Islet precursor cell (in vitro differentiated cells): Measurements from ENCODE around the gene HOXC5.

Source experiments
- DNase-seq: peaks from one replicate; pipeline ENCODE4 v3.0.0-alpha.2; 2018

The HOXC5 gene

DNA sequence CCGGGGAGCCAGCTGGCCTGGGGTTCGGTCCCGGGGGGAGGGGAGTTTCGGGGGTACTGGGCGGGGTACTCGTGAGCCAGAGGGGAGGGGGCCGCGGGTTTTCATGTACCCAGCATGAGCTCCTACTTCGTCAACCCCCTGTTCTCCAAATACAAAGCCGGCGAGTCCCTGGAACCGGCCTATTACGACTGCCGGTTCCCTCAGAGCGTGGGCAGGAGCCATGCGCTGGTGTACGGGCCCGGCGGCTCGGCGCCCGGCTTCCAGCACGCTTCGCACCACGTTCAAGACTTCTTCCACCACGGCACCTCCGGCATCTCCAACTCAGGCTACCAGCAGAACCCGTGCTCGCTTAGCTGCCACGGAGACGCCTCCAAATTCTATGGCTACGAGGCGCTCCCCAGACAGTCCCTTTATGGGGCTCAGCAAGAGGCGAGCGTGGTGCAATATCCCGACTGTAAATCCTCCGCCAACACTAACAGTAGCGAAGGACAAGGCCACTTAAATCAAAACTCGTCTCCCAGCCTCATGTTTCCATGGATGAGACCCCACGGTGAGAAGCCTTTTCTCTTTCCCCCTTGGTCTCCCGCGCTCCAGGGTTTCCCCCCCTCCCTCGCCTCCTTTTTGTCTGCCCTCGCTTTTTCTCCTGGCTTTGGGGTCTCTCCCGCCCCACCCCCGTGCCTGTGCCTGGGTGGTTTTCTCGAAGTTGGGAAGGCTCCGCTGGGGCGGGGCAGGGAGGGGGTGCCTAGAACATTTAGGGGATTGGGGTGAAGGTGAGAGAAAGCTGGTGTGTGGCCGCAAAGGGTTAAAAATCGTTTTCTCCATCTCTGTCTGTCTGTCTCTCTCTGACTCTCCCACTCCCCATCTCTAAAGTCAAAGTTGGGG lies 23.4 kb upstream of the HOXC5 start:
- DNase-seq, result no peak

DNA sequence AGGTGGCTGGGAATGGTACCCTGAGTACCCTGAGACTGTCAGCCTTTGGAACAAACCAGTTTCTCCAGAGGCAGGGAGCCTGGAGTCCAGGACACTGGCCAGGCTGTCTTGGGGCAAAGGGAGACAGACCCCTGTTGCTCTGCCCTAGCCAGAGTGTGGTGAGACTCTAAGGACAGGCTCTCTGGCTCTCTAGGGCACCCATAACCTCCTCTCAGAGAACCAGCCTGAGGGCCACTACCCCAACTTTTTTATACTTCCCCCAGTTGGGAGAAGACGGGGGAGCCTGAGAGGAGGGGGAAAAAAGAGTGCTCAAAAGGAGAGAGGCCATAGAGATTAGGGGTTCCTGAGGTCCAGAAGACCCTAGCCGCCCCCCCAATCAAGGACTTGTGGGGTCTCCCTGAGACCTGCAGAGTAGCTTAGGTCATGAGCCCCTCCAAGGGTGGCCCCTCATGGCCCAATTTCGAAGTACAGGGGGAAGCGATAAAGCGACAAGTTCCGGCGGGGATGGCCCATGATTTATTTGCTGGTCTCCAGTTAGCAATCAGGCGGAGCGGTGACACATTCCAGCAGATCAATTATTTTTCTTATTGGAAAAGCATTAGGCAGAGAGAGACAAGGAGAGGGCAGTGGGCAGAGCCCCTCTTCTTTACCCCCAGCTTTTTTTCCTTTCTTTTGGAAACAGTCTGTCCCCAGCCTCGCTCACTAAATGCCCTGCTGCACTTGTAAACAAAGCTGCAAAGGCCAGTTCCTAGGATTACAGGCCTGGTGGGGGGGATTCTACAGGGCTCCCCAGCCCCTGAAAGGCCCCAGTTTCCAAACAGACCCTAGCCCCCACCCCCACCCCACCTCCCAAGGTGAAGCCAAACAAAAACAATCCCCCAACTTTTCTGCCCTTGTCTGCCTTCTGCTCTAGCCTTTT lies 22.5 kb upstream of the HOXC5 start:
- DNase-seq, result no peak

DNA sequence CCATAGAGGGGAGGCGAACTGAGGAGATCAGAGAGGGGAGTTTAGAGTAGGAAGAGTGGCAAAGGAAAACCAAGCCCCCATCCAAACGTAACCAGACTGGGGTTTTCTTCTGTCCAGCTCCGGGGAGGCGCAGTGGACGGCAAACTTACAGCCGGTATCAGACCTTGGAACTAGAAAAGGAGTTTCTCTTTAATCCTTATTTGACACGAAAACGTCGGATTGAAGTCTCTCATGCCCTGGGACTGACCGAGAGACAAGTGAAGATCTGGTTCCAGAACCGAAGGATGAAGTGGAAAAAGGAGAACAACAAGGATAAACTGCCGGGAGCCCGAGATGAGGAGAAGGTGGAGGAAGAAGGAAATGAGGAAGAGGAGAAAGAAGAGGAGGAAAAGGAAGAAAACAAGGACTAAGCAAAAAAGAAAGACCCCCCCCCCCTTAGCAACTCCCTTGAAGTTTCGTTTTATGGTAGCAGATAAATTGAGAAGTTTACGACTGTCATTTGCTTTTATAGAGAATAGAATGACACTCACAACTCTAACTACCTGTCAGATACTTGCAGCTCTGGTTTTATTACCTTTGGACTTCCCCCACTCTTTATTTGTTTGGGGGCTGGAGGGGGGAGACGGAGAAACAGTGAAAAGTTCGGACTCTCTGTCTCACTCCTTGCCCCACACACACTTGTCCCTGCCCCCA lies 21.7 kb upstream of the HOXC5 start:
- no peak for DNase-seq

DNA sequence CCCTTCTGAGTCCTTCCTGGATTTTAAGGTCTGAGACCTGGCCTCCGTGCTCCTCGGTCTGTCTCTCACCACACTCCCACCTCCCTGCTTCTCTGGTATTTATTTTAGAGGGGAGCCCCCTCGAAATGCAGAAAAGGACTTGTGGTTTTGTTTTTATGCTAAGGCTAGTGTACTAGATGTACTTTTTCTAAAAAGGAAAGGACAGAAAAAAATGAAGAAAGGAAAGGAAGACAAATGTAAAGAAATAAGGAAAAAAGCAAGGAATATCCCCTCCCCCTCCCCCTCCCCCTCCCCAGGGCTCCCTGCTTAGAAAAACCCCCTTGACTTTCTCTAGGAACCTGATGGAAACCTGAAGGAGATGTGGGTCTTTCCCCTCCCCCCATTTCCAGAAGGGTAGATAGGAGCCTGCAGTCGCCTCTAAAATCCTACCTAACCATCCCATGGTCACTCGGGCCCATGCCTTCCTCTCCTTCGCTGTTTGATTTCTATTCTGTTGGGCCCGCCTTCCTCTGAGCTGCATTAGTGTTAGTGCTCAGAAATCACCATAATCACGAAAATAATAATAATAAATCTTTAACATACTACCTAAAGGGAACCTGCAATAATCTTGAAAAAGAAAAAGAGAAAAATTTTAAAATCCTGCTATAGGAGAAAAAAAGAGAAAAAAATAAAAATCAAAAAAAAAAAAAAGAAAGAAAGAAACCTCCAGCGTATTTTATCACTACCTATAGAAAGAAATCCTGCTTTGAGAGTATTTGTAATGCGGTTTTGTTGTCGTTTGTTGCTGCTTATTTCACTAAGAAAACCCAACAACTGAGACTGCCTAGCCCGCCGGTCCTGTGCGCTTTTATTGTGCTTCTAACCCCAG lies 21.0 kb upstream of the HOXC5 start:
- DNase-seq, result no peak

DNA sequence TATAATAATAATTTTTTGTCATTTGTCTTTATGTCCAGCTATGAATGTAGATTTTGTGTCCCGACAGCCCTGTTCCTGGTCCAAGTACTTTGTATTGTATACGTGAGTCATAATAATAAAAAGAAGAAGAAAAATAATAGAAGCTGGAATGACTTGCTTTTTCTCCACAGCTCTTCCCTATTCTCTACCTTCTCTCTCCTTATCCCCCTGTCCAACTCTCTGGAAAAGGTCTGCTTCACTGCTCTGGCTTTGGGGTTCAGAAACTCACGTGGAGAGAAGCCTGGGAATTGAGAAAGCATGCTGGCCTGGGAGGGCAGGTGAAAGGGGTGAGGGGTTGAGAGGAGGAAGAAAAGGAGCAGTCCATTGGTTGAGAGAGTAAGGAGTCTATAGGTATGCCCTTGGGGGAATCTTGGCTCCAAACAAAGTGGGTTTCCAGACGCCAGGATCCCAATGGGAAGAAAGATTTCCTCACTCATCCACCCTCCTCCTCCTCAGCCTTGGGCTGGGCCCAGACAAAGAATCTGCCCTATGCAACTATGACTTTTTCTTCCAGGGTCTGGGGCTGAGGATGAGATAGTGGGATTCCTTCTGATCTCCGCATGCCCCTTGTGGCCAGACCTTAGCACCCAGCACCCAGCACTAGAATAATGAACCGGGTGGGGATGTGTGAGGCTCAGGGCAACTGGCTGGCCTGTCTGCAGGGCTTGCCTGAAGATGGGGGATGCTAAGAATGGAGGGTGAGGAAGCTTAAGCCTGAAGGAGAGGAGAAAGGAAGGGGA lies 20.0 kb upstream of the HOXC5 start:
- no peak for DNase-seq

DNA sequence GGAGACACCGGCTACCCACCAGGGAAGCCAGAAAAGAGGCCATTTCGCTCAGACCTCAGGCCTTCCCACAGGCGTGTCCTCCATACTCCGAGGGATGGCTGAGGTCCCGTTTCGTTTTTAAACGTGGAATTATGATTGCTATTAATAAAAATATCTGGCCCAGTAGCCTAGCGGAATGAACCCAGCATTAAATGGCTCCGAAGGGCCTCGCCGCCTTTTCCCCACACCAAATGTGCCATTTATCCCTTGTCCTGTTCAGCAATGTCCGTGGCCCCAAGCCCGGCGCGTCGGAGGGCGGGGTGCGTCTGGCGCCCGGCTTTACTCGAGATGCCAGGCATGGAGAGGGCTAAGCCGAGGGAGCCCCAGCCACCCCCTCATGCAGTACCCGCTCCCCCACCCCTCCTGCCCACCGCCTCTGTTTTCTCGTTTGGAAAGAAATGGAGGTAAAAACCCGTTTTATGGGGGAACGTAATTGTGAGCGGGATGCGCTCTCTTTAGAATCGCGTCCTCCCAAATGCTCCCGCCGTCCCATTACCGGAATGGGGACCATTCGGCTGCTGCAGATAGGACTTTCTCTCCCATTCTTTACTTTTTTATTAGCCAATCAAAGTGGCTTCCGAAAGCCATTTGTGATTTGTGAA lies 18.4 kb upstream of the HOXC5 start:
- no peak for DNase-seq

DNA sequence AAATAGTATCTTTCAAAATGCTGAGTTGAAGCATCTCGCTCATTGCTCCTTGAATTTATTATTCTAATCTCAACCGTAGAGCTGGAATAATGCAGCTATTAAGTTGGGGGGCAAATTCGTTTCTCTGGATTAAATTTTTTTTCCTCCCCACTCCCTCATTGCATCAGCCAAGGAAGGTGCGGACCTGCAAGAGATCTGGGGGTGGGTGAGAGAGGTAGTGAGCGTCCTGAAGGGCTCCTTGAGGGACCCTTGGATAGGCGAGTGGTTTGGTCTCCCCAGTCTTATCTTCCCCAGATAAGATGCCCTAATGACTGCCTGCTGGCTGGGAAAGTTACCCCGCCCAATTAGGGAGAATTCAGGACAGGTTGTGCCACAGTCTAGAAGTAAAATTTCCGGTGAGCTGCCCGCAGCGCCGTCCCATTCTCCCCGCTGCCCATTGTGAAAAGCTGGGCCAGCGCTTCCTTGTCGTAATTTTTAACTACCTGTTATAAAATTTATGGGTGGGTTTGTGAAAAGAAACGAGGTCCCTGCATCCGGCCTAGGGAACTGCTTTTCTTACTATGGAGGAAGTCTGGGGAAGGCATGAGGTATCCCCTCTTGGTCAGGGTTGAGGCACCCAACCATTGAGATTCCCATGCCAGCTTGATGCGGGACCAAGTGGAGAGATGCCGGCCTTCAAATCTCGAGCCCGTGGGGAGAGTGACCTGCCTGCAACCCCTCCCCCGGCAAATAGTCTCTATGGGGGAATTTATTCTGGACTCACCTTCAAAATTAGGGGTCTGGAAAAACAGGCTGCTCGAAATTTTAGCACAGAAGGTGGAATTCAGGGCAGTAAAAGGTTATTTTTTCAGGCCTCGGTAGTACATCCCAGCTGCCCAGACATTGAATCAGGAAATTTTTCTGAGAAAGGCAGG lies 17.6 kb upstream of the HOXC5 start:
- DNase-seq, result no peak

DNA sequence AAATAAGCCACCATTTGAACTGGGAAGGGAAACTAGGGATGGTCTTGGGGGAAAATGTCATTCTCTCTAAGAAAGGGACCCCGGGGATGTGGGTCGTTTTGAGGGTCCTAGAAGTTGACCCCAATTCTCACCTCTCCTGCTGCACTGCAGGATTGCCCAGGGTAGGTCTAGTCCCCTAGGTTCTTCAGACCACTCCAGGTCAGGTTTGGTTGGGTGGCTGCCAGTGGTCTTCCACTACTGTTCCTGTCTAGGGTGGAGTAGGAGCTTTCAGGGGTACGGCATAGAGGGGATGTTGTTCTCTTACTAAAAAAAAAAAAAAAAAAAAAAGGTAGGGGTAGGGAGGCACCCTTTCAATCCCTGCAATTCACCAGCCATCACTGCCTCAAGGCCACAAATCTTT lies 16.8 kb upstream of the HOXC5 start:
- DNase-seq, result no peak

DNA sequence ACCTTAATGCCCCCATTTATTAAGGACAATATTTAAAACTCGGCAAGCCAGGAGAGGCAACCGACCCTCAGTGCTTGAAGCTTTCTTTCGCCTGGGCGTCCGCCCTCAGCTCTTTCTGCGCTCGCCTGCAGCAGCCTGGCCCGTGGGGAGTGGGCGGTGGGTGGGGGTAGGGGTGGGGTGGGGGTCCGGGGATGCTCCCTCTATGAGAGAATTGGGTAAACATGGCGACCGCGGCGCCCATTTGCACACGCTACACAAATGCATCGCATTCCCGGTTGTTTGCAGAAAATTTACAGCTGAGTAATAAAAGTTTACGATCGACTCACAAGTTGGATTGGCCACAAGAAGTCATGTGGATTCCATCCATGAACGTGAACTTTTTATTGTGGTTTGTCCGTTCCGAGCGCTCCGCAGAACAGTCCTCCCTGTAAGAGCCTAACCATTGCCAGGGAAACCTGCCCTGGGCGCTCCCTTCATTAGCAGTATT lies 16.3 kb upstream of the HOXC5 start:
- DNase-seq, result no peak

DNA sequence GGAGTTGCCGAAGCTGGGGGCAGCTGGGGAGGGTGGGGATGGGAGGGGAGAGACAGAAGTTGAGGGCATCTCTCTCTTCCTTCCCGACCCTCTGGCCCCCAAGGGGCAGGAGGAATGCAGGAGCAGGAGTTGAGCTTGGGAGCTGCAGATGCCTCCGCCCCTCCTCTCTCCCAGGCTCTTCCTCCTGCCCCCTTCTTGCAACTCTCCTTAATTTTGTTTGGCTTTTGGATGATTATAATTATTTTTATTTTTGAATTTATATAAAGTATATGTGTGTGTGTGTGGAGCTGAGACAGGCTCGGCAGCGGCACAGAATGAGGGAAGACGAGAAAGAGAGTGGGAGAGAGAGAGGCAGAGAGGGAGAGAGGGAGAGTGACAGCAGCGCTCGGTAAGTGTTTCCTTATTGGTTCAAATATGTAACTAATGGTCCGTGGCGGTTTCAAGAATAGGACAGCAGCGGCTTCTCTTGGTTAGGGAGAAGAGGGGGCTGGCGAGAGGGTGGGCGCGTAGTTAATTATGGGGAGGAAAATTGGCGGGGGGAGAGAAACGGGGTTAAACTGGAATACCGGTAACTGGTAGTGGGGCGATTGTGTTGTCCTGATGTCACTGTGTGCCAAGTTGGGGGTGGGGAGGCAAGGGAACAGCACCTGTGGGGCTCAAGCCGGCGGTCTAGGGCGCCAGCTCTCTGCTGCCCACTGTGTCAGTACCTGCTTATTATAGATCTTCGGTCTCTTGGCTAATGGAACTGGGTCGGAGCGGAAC lies 15.6 kb upstream of the HOXC5 start:
- no peak for DNase-seq

DNA sequence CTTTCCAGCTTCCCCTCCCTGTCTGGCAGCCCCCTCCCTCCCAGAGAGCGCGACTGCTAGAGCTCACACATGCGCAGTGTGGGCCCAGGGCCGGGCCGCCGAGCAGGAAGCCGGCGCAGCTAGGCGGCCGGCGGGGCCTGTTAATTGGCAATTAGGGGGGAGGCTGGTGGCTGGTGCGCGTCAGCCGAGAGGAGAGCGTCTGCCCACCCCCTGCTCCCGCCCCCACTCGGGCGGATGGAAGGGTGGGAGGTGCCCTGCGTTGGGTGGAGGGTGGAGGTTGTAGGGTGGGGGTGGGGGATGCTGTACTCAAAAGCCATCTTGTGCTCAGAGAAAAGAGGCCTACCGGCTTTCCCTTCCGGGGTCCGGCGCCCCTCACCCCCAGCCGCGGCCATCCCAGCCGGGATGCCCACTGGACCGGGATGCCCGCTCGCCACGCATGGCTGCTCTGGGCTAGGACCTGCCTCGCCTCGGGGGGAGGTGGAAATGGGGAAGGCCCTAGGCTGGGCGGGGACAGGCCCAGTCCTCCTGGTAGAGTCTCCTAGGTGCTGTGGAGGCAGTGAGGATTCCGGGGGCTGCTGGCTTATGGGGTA lies 14.9 kb upstream of the HOXC5 start:
- DNase-seq, result peak; percentile 98

DNA sequence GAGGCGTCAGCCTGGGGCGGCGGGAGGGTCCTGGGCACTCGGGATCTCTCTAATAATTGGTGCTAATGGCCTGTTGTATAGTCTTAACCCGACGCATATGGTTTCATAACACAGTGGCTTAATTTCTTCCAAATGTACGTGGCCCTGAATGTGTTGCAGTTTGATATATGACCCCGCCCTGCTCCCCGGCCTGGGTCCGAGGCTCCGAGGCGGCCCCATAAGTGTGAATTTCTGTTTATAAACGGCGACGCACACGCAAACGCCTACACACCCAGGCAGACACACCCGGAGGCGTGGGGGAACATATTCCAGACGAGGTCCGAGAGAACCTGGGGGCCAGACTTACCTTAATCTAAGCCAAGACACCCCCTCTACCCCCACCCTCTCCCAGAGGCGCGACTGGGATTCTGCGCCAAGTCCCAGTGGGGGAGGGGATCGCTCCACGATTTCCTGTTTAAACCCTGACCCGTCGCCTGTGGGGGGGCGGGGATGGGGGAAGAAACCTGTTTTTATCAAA lies 14.3 kb upstream of the HOXC5 start:
- peak; percentile 77 for DNase-seq

DNA sequence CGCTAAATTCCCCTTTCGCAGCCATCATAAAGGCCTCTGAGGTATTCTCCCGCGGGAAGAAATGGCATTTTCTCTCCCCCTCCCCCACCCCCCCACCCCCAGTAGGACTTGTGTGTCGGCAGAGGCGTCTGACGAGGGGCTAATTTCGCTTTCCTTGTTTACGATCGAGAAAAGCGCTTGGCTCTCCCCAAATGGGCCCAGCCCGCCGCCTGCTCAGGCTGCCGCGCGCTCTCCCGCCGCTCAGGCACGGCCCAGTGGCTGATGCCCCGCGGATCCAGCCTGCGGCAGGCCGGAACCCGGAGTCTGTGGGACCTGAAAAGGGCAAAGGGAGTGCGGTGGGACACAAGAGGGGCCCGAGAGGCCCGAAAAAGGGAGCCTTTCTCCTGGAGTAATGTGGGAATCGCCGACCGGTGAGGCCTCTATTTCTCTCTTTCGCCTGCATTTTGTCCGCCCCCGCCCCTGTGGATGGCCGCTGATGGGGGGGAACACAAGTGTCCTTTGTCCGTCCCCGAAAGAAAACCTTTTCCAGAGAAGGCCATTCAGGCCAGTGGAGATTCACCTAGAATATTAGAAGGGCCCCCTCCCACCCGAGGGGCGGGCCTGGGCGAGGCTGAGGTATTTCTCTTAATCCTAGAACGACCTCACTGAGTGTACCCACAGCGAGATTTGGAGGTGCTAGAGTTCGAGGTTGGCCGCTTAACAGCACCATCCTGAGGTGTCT lies 13.6 kb upstream of the HOXC5 start:
- peak; percentile 88 for DNase-seq

DNA sequence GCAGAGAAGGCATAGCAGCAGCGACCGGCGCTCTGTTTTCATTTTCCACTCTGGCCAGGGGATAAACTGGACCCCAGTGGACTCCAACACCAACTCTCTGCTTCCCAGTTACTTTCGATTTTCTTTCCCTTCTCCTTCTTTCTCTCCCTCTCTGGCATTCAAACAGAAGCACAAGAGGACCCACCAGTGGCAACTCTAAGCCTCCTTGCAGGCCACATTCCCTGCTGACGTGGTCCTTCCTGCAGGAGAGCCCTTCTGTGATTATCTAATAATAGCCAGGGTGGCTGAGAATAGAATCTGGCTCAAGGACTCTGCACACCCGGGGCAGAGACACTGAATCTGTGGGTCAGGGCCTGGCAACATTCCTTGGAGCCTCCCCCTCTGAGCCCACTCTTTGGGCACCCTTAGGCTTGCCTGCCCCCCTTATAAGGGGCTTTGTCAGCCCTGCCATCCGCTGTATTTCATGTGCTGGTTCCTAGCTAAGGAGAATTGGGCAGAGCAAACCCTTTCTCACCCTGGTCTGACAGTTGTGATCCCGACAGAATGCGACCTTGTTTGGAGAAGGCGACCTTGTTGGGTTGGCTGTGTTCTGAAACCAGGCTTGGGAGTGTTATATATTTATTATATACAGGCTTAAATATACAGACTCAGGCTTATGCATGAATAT lies 12.8 kb upstream of the HOXC5 start:
- DNase-seq, result no peak

DNA sequence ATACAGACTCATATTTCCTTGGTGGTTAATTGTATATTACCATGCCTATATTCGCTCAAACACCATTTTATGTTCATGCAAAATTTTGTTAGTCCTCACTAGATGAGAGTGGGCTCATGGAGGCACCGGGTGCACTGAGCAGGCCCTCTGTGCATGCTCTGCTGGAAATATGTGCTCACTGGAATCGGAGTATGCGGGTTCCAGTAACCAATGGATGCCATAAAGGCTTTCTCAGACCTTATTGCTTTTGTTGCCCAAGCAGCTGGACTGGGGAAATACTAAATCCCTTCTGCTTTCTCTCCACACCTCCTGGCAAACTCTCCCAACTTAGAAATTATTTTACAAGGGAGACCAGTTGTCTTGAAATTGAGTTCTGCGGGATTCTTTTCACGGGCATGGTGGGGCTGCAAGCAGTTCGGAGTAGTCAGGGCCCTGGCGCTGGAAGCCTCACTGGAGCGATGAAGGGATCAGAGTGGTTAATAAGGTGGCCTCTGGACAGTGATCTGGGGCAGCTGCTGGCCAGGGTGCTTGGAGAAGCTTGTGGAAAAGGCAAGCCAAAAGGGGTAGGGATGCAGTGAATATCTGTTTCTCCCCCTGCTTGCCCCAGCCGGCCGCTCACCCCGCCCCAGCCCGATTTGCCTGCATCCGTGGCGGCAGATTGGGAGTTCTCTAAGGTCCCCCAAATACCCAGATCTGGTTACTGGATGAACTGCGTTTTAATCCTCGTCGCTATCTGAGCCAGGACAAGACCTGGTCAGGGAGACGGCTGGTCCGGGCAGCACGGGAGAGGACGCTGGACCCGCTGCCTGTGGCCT lies 12.1 kb upstream of the HOXC5 start:
- DNase-seq, result no peak

DNA sequence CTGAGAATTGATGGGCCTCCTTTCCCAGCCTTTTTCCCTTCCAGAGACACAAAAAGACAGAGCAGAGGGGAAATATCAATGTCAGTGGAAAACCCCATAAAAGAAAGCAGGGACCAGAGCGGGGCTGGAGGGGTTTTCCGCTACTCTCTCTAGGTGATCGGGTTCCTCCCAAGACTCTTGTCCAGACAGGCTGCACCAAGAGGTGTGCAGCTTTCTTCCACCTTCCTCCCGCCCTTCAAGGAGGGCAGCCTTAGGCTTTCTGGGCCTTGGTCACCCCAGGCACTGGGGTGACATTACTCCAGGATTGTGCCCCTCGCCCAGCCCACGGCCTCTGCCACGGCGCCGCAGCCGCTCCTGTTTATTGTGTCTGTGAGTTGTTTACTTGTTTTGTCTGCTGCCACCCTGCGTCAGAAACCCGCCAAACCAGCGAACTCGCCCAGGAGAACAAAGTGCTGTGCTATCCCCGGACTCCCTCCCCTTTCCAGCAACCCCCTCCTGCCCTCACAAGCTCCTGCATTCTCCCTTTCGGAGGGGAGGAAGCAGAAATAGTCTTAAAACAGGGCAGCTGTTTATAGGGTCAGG lies 11.3 kb upstream of the HOXC5 start:
- DNase-seq, result peak; percentile 96
